ENCODE results near the gene CAPN13.
"Not testable (repeated sequence)": the region's sequence is repeated elsewhere in the genome, so short reads cannot be mapped to it uniquely, and the experiment has no call there.

CAPN13 gene

DNA sequence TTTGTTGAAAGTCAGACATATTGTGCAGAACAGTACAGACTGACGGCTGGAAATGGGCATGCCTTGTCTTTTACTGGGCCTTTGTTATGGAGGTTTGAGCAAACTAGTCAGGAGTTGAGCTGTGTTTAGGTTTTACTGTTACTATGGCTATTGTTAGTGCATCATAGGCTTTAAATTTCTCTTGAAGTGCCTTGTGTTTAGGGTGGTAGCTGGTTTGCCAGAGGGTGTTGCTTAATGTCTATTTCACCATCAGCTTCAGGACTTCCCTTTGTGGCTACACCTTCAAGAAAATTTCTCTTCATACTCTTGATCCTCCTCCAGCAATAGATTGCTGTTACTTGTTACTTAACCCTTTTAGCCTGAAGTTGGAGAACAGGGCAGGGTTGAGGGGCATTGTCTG lies 104.6 kb downstream of the CAPN13 start:
- Histone ChIP-seq H4K20me1 (ENCODE audit: insufficient read depth, low read length) (no peaks in the 10 kb centered on the region), H3K4me1 (ENCODE audit: low read length) (no peaks in the 10 kb centered on the region), H3K9me3 (replicated peaks; ENCODE audit: insufficient read depth, low read length) (no peaks in the 10 kb centered on the region), H3K79me2 (ENCODE audit: low read length) (no peaks in the 10 kb centered on the region), H3K27me3 (replicated peaks; ENCODE audit: insufficient read depth, low read length) (no peaks in the 10 kb centered on the region), H3K9me2 (replicated peaks; ENCODE audit: insufficient read depth, low read length) (no peaks in the 10 kb centered on the region), H3K36me3 (replicated peaks; ENCODE audit: insufficient read depth, low read length) (no peaks in the 10 kb centered on the region), H3K27ac (ENCODE audit: low read length) (no peak overlapping the region), H3K4me2 (ENCODE audit: low read depth, low read length) (no peak overlapping the region), H2AFZ (ENCODE audit: low read length) (no peak overlapping the region), H3K4me3 (ENCODE audit: low read length) (no peak overlapping the region), H3K9ac (ENCODE audit: low read length) (no peak overlapping the region), H3F3A (ENCODE audit: insufficient read depth, low read length) (no peaks in the 10 kb centered on the region)
- no peak for TF ChIP-seq EZH2phosphoT487 (IDR thresholded peaks at IDR 0.05; ENCODE audit: low read length)
- TF ChIP-seq EZH2 (optimal IDR thresholded peaks at IDR 0.05; ENCODE audit: low read depth, low read length): no peak
- TF ChIP-seq, protein P1, sequence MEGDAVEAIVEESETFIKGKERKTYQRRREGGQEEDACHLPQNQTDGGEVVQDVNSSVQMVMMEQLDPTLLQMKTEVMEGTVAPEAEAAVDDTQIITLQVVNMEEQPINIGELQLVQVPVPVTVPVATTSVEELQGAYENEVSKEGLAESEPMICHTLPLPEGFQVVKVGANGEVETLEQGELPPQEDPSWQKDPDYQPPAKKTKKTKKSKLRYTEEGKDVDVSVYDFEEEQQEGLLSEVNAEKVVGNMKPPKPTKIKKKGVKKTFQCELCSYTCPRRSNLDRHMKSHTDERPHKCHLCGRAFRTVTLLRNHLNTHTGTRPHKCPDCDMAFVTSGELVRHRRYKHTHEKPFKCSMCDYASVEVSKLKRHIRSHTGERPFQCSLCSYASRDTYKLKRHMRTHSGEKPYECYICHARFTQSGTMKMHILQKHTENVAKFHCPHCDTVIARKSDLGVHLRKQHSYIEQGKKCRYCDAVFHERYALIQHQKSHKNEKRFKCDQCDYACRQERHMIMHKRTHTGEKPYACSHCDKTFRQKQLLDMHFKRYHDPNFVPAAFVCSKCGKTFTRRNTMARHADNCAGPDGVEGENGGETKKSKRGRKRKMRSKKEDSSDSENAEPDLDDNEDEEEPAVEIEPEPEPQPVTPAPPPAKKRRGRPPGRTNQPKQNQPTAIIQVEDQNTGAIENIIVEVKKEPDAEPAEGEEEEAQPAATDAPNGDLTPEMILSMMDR (IDR thresholded peaks at IDR 0.05; ENCODE audit: low read length): no peak
- DNase-seq: no peak

DNA sequence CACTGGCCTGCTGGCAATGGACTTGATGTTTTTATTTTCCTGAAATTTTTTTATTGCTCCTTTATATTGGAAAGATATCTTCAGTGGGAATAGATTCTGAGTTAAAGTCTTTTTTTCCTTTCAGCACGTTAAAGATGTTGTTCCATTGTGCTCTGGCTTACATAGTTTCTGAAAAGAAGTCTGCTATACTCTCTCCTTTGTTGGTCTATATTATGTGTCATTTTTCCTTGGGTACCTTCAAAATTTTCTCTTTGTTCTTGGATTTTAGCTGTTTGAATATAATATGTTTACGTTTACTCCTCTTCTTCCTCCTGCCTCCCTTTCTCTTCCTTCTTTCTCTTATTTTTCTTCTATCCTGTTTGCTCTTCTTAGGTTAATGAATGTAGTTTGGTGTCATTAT lies 105.5 kb downstream of the CAPN13 start:
- Histone ChIP-seq H3K9ac (ENCODE audit: low read length) (no peak overlapping the region), H4K20me1 (ENCODE audit: insufficient read depth, low read length) (no peaks in the 10 kb centered on the region), H3K9me3 (replicated peaks; ENCODE audit: insufficient read depth, low read length) (no peaks in the 10 kb centered on the region), H3K9me2 (replicated peaks; ENCODE audit: insufficient read depth, low read length) (no peaks in the 10 kb centered on the region), H3K79me2 (ENCODE audit: low read length) (no peaks in the 10 kb centered on the region), H3K4me3 (ENCODE audit: low read length) (no peak overlapping the region), H3K27me3 (replicated peaks; ENCODE audit: insufficient read depth, low read length) (no peaks in the 10 kb centered on the region), H3F3A (ENCODE audit: insufficient read depth, low read length) (no peaks in the 10 kb centered on the region), H3K4me2 (ENCODE audit: low read depth, low read length) (no peak overlapping the region), H3K27ac (ENCODE audit: low read length) (no peak overlapping the region), H2AFZ (ENCODE audit: low read length) (no peak overlapping the region), H3K4me1 (ENCODE audit: low read length) (no peaks in the 10 kb centered on the region), H3K36me3 (replicated peaks; ENCODE audit: insufficient read depth, low read length) (no peaks in the 10 kb centered on the region)
- no peak for TF ChIP-seq EZH2 (optimal IDR thresholded peaks at IDR 0.05; ENCODE audit: low read depth, low read length)
- TF ChIP-seq EZH2phosphoT487 (IDR thresholded peaks at IDR 0.05; ENCODE audit: low read length): no peak
- TF ChIP-seq, protein P1 (IDR thresholded peaks at IDR 0.05; ENCODE audit: low read length): no peak
- DNase-seq: no peak

DNA sequence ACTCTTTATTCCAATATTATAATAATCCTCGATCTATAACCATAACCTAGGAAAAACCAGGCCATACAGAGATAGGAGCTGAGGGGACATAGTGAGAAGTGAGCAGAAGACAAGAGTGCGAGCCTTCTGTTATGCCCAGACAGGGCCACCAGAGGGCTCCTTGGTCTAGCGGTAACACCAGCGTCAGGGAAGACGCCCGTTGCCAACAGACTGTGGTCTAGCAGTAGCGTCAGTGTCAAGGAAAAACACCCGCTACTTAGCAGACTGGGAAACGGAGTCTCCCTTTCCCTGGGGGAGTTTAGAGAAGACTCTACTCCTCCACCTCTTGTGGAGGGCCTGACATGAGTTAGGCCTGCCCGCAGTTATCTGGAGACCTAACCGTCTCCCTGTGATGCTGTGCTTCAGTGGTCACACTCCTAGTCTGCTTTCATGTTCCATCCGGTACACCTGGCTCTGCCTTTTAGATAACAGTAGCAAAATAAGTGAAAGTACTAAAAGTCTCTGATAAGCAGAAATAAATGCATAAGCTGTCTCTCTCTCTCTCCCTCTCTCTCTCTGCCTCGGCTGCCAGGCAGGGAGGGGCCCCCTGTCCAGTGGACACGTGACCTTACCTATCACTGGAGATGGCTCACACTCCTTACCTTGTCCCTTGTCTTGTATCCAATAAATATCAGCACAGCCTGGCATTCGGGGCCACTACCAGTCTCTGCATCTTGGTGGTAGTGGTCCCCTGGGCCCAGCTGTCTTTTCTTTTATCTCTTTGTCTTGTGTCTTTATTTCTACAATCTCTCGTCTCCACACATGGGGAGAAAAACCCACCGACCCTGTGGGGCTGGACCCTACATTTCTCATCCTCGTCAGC lies 109.8 kb downstream of the CAPN13 start:
- DNase-seq; H3K9me2 ChIP-seq (replicated peaks; ENCODE audit: insufficient read depth, low read length); H3K4me3 ChIP-seq (ENCODE audit: low read length); H3F3A ChIP-seq (ENCODE audit: insufficient read depth, low read length); H4K20me1 ChIP-seq (ENCODE audit: insufficient read depth, low read length); H3K36me3 ChIP-seq (replicated peaks; ENCODE audit: insufficient read depth, low read length); H3K4me2 ChIP-seq (ENCODE audit: low read depth, low read length); H3K9me3 ChIP-seq (replicated peaks; ENCODE audit: insufficient read depth, low read length); H3K79me2 ChIP-seq (ENCODE audit: low read length); H3K27ac ChIP-seq (ENCODE audit: low read length); H2AFZ ChIP-seq (ENCODE audit: low read length); H3K9ac ChIP-seq (ENCODE audit: low read length); H3K4me1 ChIP-seq (ENCODE audit: low read length); H3K27me3 ChIP-seq (replicated peaks; ENCODE audit: insufficient read depth, low read length): not testable (repeated sequence)

DNA sequence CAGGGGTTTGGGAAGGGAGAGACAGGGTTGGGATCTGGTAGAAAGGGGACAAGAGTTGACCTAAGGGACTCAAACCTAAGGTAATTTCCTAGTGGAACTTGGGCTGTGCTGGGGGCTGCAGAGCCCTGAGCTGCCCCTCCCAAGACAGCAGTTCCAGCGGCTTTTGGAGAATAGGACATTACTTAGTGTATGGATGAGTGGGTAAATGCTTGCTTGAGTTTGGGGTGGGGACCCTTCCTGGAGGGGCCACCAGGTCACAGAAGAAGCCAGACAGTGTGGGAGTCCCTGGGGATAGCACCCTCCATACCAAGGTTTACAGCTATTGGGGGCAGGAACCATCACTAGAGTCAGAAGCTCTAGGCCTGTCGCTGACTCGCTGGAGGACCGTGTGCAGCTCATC lies 111.5 kb downstream of the CAPN13 start:
- no peaks in the 10 kb centered on the region for H3K4me1 ChIP-seq (ENCODE audit: low read length)
- H3K4me3 ChIP-seq (ENCODE audit: low read length): no peak overlapping the region
- no peak for DNase-seq
- H3K9ac ChIP-seq (ENCODE audit: low read length): no peak overlapping the region
- no peaks in the 10 kb centered on the region for H3K27me3 ChIP-seq (replicated peaks; ENCODE audit: insufficient read depth, low read length)
- H3K9me2 ChIP-seq (replicated peaks; ENCODE audit: insufficient read depth, low read length): no peaks in the 10 kb centered on the region
- H3F3A ChIP-seq (ENCODE audit: insufficient read depth, low read length): no peaks in the 10 kb centered on the region
- H3K36me3 ChIP-seq (replicated peaks; ENCODE audit: insufficient read depth, low read length): no peaks in the 10 kb centered on the region
- no peak overlapping the region for H3K4me2 ChIP-seq (ENCODE audit: low read depth, low read length)
- H4K20me1 ChIP-seq (ENCODE audit: insufficient read depth, low read length): no peaks in the 10 kb centered on the region
- no peak overlapping the region for H2AFZ ChIP-seq (ENCODE audit: low read length)
- H3K27ac ChIP-seq (ENCODE audit: low read length): no peak overlapping the region
- TF ChIP-seq EZH2phosphoT487 (IDR thresholded peaks at IDR 0.05; ENCODE audit: low read length) (no peak), EZH2 (optimal IDR thresholded peaks at IDR 0.05; ENCODE audit: low read depth, low read length) (no peak)
- TF ChIP-seq, protein P1 (IDR thresholded peaks at IDR 0.05; ENCODE audit: low read length): no peak
- H3K79me2 ChIP-seq (ENCODE audit: low read length): no peaks in the 10 kb centered on the region
- no peaks in the 10 kb centered on the region for H3K9me3 ChIP-seq (replicated peaks; ENCODE audit: insufficient read depth, low read length)
